HEK293 (cell line): ENCODE data around the gene TBC1D5.

Source experiments
- ATF2 ChIP-seq: fragments of 450-650 bp; formaldehyde crosslinking; IDR thresholded peaks from 2 replicates; pipeline ENCODE4 v1.5.1; 2016; ENCODE audit warnings: missing biosample characterization, missing genetic modification characterization, low read depth
- PATZ1 ChIP-seq: fragments of 450-650 bp; formaldehyde crosslinking; IDR thresholded peaks from 2 replicates; pipeline ENCODE4 v1.5.1; 2016; ENCODE audit warnings: missing biosample characterization, missing genetic modification characterization
- TRIM28 ChIP-seq: IDR thresholded peaks from 2 replicates; pipeline ENCODE4 v1.6.1; 2011; ENCODE audit warnings: low read length, control low read depth, borderline replicate concordance
- ZEB2 ChIP-seq: fragments of 450-650 bp; formaldehyde crosslinking; IDR thresholded peaks from 2 replicates; pipeline ENCODE4 v1.5.1; 2016; ENCODE audit warnings: missing biosample characterization, missing genetic modification characterization
- ZNF785 ChIP-seq: fragments of 450-650 bp; formaldehyde crosslinking; IDR thresholded peaks from 2 replicates; pipeline ENCODE4 v1.5.1; 2016; ENCODE audit warnings: missing biosample characterization, missing genetic modification characterization
- ZNF830 ChIP-seq: fragments of 450-650 bp; IDR thresholded peaks from 2 replicates; pipeline ENCODE4 v1.5.0; 2018; ENCODE audit warnings: missing biosample characterization, missing genetic modification characterization, low read depth, mild to moderate bottlenecking, moderate library complexity
- TF ChIP-seq, protein P1 (sequence below): fragments of 450-650 bp; formaldehyde crosslinking; IDR thresholded peaks from 2 replicates; pipeline ENCODE4 v1.5.1; 2016; ENCODE audit warnings: missing biosample characterization, missing genetic modification characterization
- TF ChIP-seq, protein P2 (sequence below): fragments of 450-650 bp; formaldehyde crosslinking; IDR thresholded peaks from 2 replicates; pipeline ENCODE4 v1.5.1; 2016; ENCODE audit warnings: missing biosample characterization, missing genetic modification characterization

DNA sequence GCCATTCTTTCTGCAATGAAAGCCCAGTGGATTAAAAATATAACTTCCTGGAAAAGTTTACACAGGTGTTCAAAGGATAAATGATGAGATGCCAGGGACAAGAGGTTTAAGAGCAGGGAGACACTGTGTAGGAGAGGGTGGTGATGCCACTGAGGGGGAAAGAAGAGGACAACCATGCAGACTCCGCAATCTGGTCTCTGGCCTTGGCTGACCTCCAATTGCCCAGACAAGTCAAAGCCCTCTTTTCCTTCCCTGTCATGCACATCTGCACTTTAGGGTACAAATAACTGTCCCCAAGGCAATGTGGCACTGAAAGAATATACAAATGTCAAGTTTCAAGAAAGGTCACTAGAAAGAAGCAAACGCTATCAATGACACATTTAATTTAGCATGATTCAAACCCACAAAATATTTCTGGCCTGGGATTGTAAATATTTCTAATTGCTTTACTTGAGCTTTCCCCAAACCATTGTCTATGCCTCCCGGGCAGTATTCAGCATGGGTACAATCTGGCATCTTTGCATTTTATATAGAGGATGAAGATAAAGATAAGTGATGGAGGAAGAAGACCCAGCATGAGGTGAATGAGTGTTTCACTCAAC is 538.3 kb downstream of the TBC1D5 start:
- TF ChIP-seq ATF2 (tag by site-specific recombination) (no peak), ZNF785 (tag by site-specific recombination) (no peak), TRIM28 (no peak), PATZ1 (tag by site-specific recombination) (no peak), ZNF830 (tag by site-specific recombination) (no peak), ZEB2 (tag by site-specific recombination) (no peak)
- TF ChIP-seq, protein P1, sequence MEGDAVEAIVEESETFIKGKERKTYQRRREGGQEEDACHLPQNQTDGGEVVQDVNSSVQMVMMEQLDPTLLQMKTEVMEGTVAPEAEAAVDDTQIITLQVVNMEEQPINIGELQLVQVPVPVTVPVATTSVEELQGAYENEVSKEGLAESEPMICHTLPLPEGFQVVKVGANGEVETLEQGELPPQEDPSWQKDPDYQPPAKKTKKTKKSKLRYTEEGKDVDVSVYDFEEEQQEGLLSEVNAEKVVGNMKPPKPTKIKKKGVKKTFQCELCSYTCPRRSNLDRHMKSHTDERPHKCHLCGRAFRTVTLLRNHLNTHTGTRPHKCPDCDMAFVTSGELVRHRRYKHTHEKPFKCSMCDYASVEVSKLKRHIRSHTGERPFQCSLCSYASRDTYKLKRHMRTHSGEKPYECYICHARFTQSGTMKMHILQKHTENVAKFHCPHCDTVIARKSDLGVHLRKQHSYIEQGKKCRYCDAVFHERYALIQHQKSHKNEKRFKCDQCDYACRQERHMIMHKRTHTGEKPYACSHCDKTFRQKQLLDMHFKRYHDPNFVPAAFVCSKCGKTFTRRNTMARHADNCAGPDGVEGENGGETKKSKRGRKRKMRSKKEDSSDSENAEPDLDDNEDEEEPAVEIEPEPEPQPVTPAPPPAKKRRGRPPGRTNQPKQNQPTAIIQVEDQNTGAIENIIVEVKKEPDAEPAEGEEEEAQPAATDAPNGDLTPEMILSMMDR, result no peak
- TF ChIP-seq, protein P2, sequence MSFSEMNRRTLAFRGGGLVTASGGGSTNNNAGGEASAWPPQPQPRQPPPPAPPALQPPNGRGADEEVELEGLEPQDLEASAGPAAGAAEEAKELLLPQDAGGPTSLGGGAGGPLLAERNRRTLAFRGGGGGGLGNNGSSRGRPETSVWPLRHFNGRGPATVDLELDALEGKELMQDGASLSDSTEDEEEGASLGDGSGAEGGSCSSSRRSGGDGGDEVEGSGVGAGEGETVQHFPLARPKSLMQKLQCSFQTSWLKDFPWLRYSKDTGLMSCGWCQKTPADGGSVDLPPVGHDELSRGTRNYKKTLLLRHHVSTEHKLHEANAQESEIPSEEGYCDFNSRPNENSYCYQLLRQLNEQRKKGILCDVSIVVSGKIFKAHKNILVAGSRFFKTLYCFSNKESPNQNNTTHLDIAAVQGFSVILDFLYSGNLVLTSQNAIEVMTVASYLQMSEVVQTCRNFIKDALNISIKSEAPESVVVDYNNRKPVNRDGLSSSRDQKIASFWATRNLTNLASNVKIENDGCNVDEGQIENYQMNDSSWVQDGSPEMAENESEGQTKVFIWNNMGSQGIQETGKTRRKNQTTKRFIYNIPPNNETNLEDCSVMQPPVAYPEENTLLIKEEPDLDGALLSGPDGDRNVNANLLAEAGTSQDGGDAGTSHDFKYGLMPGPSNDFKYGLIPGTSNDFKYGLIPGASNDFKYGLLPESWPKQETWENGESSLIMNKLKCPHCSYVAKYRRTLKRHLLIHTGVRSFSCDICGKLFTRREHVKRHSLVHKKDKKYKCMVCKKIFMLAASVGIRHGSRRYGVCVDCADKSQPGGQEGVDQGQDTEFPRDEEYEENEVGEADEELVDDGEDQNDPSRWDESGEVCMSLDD (tag by site-specific recombination), result no peak
